GM23248 (cell line): ENCODE measurements around the gene CLOCK. TPM values are rescaled to one million over a fixed set of nuclear protein-coding genes. Genes with fewer than 3 reads are reported as not detected.

Experiments
- DNase-seq: peaks from one replicate; pipeline ENCODE4 v3.0.0-alpha.2; 2015
- H2AFZ ChIP-seq: fragments of 200-600 bp; sonication (generic); 2 replicates; pipeline ENCODE4 v1.6.1; 2016; ENCODE audit warnings: antibody characterized with exemption
- H3F3A ChIP-seq: fragments of 200-600 bp; sonication (generic); 2 replicates; pipeline ENCODE4 v1.6.1; 2016; ENCODE audit warnings: mild to moderate bottlenecking, antibody characterized with exemption, mixed run types; ENCODE audit not compliant: insufficient read depth
- H3K27ac ChIP-seq: fragments of 200-600 bp; sonication (generic); 2 replicates; pipeline ENCODE4 v1.5.1; 2016; ENCODE audit warnings: mild to moderate bottlenecking
- H3K27me3 ChIP-seq: fragments of 200-600 bp; sonication (generic); replicated peaks from 2 replicates; pipeline ENCODE4 v1.6.1; 2016; ENCODE audit warnings: mild to moderate bottlenecking; ENCODE audit not compliant: insufficient read depth
- H3K36me3 ChIP-seq: fragments of 200-600 bp; sonication (generic); 2 replicates; pipeline ENCODE4 v1.6.1; 2016; ENCODE audit warnings: low read depth, mild to moderate bottlenecking
- H3K4me1 ChIP-seq: fragments of 200-600 bp; sonication (generic); 2 replicates; pipeline ENCODE4 v1.6.1; 2016; ENCODE audit warnings: mild to moderate bottlenecking; ENCODE audit not compliant: insufficient read depth
- H3K4me2 ChIP-seq: fragments of 200-600 bp; sonication (generic); one replicate; pipeline ENCODE4 v1.6.1; 2016; ENCODE audit warnings: mild to moderate bottlenecking; ENCODE audit not compliant: unreplicated experiment
- H3K4me3 ChIP-seq: fragments of 200-600 bp; sonication (generic); 2 replicates; pipeline ENCODE4 v1.5.1; 2016; ENCODE audit warnings: mild to moderate bottlenecking
- H3K79me2 ChIP-seq: fragments of 200-600 bp; sonication (generic); 2 replicates; pipeline ENCODE4 v1.6.1; 2016; ENCODE audit warnings: mild to moderate bottlenecking; ENCODE audit not compliant: insufficient read depth
- H3K9ac ChIP-seq: fragments of 200-600 bp; sonication (generic); 2 replicates; pipeline ENCODE4 v1.6.1; 2016; ENCODE audit warnings: mild to moderate bottlenecking
- H3K9me2 ChIP-seq: fragments of 200-600 bp; sonication (generic); 2 replicates; pipeline ENCODE4 v1.6.1; 2016; ENCODE audit warnings: mixed run types, mild to moderate bottlenecking, moderate library complexity; ENCODE audit not compliant: insufficient read depth
- H3K9me3 ChIP-seq: fragments of 200-600 bp; sonication (generic); one replicate; pipeline ENCODE4 v1.6.1; 2017; ENCODE audit warnings: low read depth
- H4K20me1 ChIP-seq: fragments of 200-600 bp; sonication (generic); 2 replicates; pipeline ENCODE4 v1.6.0; 2016; ENCODE audit not compliant: insufficient read depth
- EZH2 ChIP-seq: fragments of 200-600 bp; sonication (generic); IDR thresholded peaks from 2 replicates; pipeline ENCODE4 v1.6.1; 2018; ENCODE audit warnings: antibody characterized with exemption, mild to moderate bottlenecking; ENCODE audit not compliant: insufficient read depth, poor library complexity, severe bottlenecking
- EZH2phosphoT487 ChIP-seq: fragments of 200-600 bp; sonication (generic); IDR thresholded peaks from 2 replicates; pipeline ENCODE4 v1.6.1; 2018; ENCODE audit warnings: antibody characterized with exemption, moderate library complexity, mild to moderate bottlenecking, low read depth; ENCODE audit not compliant: insufficient read depth
- WGBS, 2 experiments: methylation state at CpG; one replicate each; pipeline ENCODE4 v1.1.6; 2015 to 2017; ENCODE audit warnings: low lambda C conversion rate in 2 of 2, low coverage in 1 of 2; ENCODE audit errors: missing lambda C conversion rate in 2 of 2; 5-methylcytosine and 5-hydroxymethylcytosine counted together
- in situ Hi-C: fragments of 300-500 bp; cut with MboI; formaldehyde crosslinking; loops from 2 replicates; pipeline ENCODE4 v1.15.0; 2020
- polyA plus RNA-seq: library from polyadenylated mRNA; unstranded; fragments of >200 nt; fragmentation: Nextera tagmentation; extraction: Ambion mirVana; gene quantifications from 2 replicates; pipeline ENCODE4 v1.2.1, GENCODE V29; 2016
- total RNA-seq: library from RNA; depleted of rRNA; stranded (reverse); fragments of >200 nt; shearing (Covaris generic); gene quantifications from 2 replicates; pipeline ENCODE4 v1.2.3, GENCODE V29; 2014

CLOCK gene
- total and polyA plus RNA-seq, 2 experiments from 2014 or later, result 16.5 to 28.0 TPM

DNA sequence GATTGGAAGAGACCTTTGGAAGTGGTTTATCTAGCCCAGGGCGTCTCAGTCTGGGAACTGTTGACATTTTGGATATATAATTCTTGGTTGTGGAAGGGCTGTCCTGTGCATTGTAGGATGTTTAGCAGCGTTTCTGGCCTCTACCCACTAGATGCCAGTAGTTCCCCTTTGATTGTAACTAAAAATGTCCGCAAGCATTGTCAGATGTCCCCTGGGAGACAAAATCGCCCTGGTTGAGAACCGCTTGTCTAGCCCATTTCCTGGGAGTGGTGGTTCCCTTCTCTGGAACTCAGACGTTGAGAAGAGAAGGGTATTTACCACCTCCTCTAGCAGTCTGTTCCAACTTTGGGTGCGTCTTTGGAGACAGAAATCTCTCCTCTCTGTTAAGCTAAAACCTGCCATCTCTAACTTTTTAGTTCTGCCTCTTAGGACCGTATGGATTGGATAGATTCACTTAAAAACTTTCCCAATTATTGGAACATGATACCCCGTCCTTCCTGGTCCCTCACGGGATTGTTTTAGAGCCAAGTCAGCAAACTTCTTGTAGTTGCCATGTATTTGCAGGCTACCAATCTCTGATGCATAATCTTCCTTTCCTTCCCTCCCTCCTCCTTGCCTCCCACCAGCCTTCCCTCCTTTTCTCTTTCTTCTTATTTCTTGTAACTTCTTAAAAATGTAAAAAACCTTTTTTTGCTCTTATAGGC, 137.1 kb downstream of the CLOCK start:
- Histone ChIP-seq H3K4me1 (peaks cover 33% of the 10 kb centered on the region), H2AFZ (no peak overlapping the region), H3K9me2 (no peaks in the 10 kb centered on the region), H3K9me3 (no peaks in the 10 kb centered on the region), H3K27me3 (no peaks in the 10 kb centered on the region), H4K20me1 (peaks cover 22% of the 10 kb centered on the region; the same call in 1 of the 2 replicates), H3K27ac (peak overlapping the region; percentile 45), H3K4me2 (peak overlapping the region; percentile 25), H3F3A (peaks cover 41% of the 10 kb centered on the region), H3K79me2 (peaks cover 100% of the 10 kb centered on the region), H3K9ac (peak overlapping the region; percentile 27; the same call in 1 of the 2 replicates), H3K4me3 (no peak overlapping the region; the same call in 1 of the 2 replicates), H3K36me3 (peaks cover 46% of the 10 kb centered on the region)
- in situ Hi-C loops, result no loop called here
- peak; percentile 59 for DNase-seq
- TF ChIP-seq EZH2, result no peak
- TF ChIP-seq EZH2phosphoT487, result no peak
- 37 to 39% methylated on average over 10 of the region's 10 CpGs for WGBS, 2 experiments

GRCh38 chr4:55407764-55408163, 138.9 kb downstream of the CLOCK start:
- no peak overlapping the region for H3K4me2 ChIP-seq
- TF ChIP-seq EZH2phosphoT487 (no peak), EZH2 (no peak)
- in situ Hi-C loops, result no loop called here

DNA sequence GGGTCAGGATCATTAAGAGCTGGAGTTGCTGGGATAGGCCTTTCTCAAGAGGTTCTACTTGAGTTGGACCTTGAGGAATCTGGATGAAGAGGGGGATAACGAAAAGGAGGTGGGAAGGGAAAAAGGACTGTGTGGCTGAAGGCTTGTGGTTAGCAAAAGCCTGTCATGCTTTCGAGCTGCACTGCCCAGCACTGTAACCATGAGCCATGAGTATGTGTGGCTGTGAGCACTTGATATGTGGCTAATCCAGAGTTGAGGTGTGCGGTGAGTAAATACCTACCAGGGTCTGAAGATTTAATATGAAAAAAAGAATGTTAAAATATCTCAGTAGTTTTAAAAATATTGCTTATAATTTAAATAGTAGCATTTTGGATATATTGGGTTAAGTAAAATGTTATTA, 139.6 kb downstream of the CLOCK start:
- peaks cover 99% of the 10 kb centered on the region for H3K79me2 ChIP-seq
- H3K9me2 ChIP-seq, result no peaks in the 10 kb centered on the region
- peaks cover 37% of the 10 kb centered on the region for H3F3A ChIP-seq
- in situ Hi-C loops, result no loop called here
- H3K4me2 ChIP-seq, result no peak overlapping the region
- no peak overlapping the region for H3K27ac ChIP-seq
- peaks cover 54% of the 10 kb centered on the region for H3K36me3 ChIP-seq
- peak; percentile 23 for DNase-seq
- H3K9me3 ChIP-seq, result no peaks in the 10 kb centered on the region
- no peak for TF ChIP-seq EZH2
- TF ChIP-seq EZH2phosphoT487, result no peak
- peaks cover 33% of the 10 kb centered on the region for H3K4me1 ChIP-seq
- no peak overlapping the region for H3K9ac ChIP-seq
- H3K27me3 ChIP-seq, result no peaks in the 10 kb centered on the region
- H4K20me1 ChIP-seq, result peaks cover 22% of the 10 kb centered on the region; the same call in 1 of the 2 replicates
- 93 to 100% methylated on average over 3 of the region's 3 CpGs for WGBS, 2 experiments
- H2AFZ ChIP-seq, result no peak overlapping the region
- H3K4me3 ChIP-seq, result no peak overlapping the region

More at GRCh38 chr4:55407764-55408163, 138.9 kb downstream of the CLOCK start:
- peaks cover 33% of the 10 kb centered on the region for H3K4me1 ChIP-seq
- peaks cover 54% of the 10 kb centered on the region for H3K36me3 ChIP-seq
- no peaks in the 10 kb centered on the region for H3K27me3 ChIP-seq
- H3K9me3 ChIP-seq, result no peaks in the 10 kb centered on the region
- H3K27ac ChIP-seq, result no peak overlapping the region
- H3K79me2 ChIP-seq, result peaks cover 100% of the 10 kb centered on the region
- 66 to 67% methylated on average over 3 of the region's 3 CpGs for WGBS, 2 experiments
- no peak for DNase-seq
- no peaks in the 10 kb centered on the region for H3K9me2 ChIP-seq
- no peak overlapping the region for H3K9ac ChIP-seq
- no peak overlapping the region for H3K4me3 ChIP-seq
- H4K20me1 ChIP-seq, result peaks cover 22% of the 10 kb centered on the region; the same call in 1 of the 2 replicates
- peaks cover 37% of the 10 kb centered on the region for H3F3A ChIP-seq
- H2AFZ ChIP-seq, result no peak overlapping the region

- 95 to 98% methylated on average over 2 of the region's 2 CpGs for WGBS, 2 experiments
- Histone ChIP-seq H3K9me3 (no peaks in the 10 kb centered on the region), H3K4me3 (no peak overlapping the region), H4K20me1 (peaks cover 20% of the 10 kb centered on the region; the same call in 1 of the 2 replicates), H3K27ac (no peak overlapping the region), H2AFZ (no peak overlapping the region), H3K79me2 (peaks cover 98% of the 10 kb centered on the region), H3K4me2 (no peak overlapping the region), H3F3A (peaks cover 32% of the 10 kb centered on the region), H3K9ac (no peak overlapping the region), H3K9me2 (no peaks in the 10 kb centered on the region), H3K36me3 (peaks cover 49% of the 10 kb centered on the region), H3K4me1 (peaks cover 33% of the 10 kb centered on the region), H3K27me3 (no peaks in the 10 kb centered on the region)
- TF ChIP-seq EZH2 (no peak), EZH2phosphoT487 (no peak)
- DNase-seq, result no peak
- in situ Hi-C loops, result no loop called here
These were observed 140.2 kb downstream of the CLOCK start for GRCh38 chr4:55406545-55406944.
